Limb (tissue), 2 donors: ENCODE data around the gene CSKMT.
"Not testable (repeated sequence)": the region's sequence is repeated elsewhere in the genome, so short reads cannot be mapped to it uniquely, and the experiment has no call there.

Experiments used
- DNase-seq, 2 donors: peaks; one replicate each; pipeline ENCODE4 v3.0.0-alpha.2; 2016; ENCODE audit errors: extremely low spot score in 2 of 2

Gene CSKMT

GRCh38 chr11:62654297-62654696 lies 10.8 kb upstream of the CSKMT start:
- no peak for DNase-seq

- DNase-seq, result no peak
Measured at GRCh38 chr11:62656796-62657429, 8.2 kb upstream of the CSKMT start.

- no peak for DNase-seq
Measured at GRCh38 chr11:62664405-62665074, 572 bp upstream of the CSKMT start.

- DNase-seq, result no peak
Measured at GRCh38 chr11:62665599-62666258, 617 bp downstream of the CSKMT start.

GRCh38 chr11:62666259-62666926 lies 1.3 kb downstream of the CSKMT start:
- no peak for DNase-seq

- no peak for DNase-seq
Measured at GRCh38 chr11:62667460-62667859, 2.3 kb downstream of the CSKMT start.

GRCh38 chr11:62669420-62670161 lies 4.5 kb downstream of the CSKMT start:
- DNase-seq, result no peak

- no peak for DNase-seq
Measured at GRCh38 chr11:62671236-62671607, 6.1 kb downstream of the CSKMT start.

GRCh38 chr11:62671608-62672389 lies 6.7 kb downstream of the CSKMT start, which contains the start of the genes LBHD1 and UQCC3:
LBHD1 (minus strand) TSS chr11:62672267; CDS start chr11:62670031, 2,236 bp downstream.
UQCC3 (plus strand) TSS chr11:62671673; CDS start chr11:62671746, 73 bp downstream.
- peak; percentile 87 to 88 for DNase-seq

GRCh38 chr11:62673196-62673525 lies 8.0 kb downstream of the CSKMT start:
- DNase-seq, result no peak

- DNase-seq, result not testable (repeated sequence)
Measured at GRCh38 chr11:62675415-62675814, 10.3 kb downstream of the CSKMT start.

- DNase-seq, result no peak
Measured at GRCh38 chr11:62676698-62677097, 11.6 kb downstream of the CSKMT start.

GRCh38 chr11:62677156-62677555 lies 12.0 kb downstream of the CSKMT start:
- DNase-seq, result no peak

- DNase-seq, result no peak
Measured at GRCh38 chr11:62677714-62678113, 12.6 kb downstream of the CSKMT start.

GRCh38 chr11:62678433-62678769 lies 13.3 kb downstream of the CSKMT start:
- no peak for DNase-seq

- DNase-seq, result peak; percentile 90 to 94
Measured at GRCh38 chr11:62678770-62679696, 13.9 kb downstream of the CSKMT start, which contains the start of gene UBXN1. UBXN1 (minus strand) TSS chr11:62679073; CDS start chr11:62678923, 150 bp downstream.

GRCh38 chr11:62680825-62681240 lies 15.7 kb downstream of the CSKMT start:
- DNase-seq, result peak in 1 of 2 donors; percentile 43

GRCh38 chr11:62682518-62682917 lies 17.4 kb downstream of the CSKMT start:
- no peak for DNase-seq
